ENCODE data around the gene EI24. TPM values are rescaled to one million over a fixed set of nuclear protein-coding genes. Genes with fewer than 3 reads are reported as not detected.
A peak's percentile ranks its signal among the peaks of the same experiment; 100 is the strongest.

EI24 gene
- total and polyA plus RNA-seq, 2 donors (not counting 1 experiment from before 2014, with no cell fraction given), result 94.6 to 180 TPM

DNA sequence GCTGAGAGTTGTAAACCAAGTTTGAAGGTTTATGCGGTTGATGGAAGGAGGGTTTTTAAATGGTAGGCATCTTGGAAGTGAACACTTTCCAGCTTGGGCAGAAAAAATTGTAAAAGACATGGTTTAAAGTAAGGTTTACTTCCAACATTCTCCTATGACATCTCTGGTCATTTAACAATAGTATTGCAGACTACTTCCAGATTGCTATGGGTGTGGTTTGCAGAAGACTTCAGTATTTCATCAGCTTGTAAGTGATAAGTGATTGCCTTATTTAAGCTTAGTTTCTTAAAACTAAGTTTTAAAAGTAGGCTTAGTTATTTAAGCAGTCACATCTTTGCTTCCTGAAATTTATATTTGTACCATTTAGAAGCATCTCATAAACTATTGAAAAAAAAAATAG lies 16.2 kb downstream of the EI24 start:
- H3K79me2 ChIP-seq (ENCODE audit: control insufficient read depth, insufficient read depth, low read length), result no peaks in the 10 kb centered on the region
- DNase-seq (ENCODE audit: low read depth in 2 of 2), result peak in 1 of 2 donors; percentile 11

DNA sequence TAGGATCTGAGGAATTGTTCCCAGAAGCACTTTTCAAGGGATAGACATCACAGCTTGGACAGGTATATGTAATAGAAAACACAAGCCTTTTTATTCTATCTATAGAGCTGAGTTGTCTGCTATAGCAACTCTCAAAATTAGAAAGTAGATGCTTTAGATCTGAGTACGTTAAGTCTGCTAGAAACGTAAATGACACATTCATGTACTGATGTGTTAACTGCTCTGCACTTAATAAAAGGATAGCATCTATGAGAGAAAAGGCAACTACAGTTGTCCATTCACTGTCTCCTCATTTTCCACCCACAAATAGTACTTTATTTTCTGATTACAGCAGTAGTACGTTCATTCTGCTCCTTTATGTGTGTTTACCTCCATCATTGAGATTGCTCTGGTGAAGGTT lies 17.3 kb downstream of the EI24 start:
- TF ChIP-seq, protein P1, sequence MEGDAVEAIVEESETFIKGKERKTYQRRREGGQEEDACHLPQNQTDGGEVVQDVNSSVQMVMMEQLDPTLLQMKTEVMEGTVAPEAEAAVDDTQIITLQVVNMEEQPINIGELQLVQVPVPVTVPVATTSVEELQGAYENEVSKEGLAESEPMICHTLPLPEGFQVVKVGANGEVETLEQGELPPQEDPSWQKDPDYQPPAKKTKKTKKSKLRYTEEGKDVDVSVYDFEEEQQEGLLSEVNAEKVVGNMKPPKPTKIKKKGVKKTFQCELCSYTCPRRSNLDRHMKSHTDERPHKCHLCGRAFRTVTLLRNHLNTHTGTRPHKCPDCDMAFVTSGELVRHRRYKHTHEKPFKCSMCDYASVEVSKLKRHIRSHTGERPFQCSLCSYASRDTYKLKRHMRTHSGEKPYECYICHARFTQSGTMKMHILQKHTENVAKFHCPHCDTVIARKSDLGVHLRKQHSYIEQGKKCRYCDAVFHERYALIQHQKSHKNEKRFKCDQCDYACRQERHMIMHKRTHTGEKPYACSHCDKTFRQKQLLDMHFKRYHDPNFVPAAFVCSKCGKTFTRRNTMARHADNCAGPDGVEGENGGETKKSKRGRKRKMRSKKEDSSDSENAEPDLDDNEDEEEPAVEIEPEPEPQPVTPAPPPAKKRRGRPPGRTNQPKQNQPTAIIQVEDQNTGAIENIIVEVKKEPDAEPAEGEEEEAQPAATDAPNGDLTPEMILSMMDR (conservative IDR thresholded peaks at IDR 0.05 in 1 of 2, IDR thresholded peaks at IDR 0.05 in 1 of 2; ENCODE audit: low read depth in 1 of 2, low read length in 2 of 2), result no peak
- TF ChIP-seq EZH2 (IDR thresholded peaks at IDR 0.05; ENCODE audit: low read length, missing control alignments), result no peak
- Histone ChIP-seq H3K27ac (ENCODE audit: insufficient read depth, low read length) (no peak overlapping the region), H4K20me1 (ENCODE audit: control insufficient read depth, extremely low read depth, insufficient read depth, low read length) (no peaks in the 10 kb centered on the region), H3K9me3 (ENCODE audit: control insufficient read depth, insufficient read depth, low read depth, low read length) (no peaks in the 10 kb centered on the region), H3K4me1 (ENCODE audit: control insufficient read depth, extremely low read depth, insufficient read depth, low read length) (no peaks in the 10 kb centered on the region), H3K36me3 (ENCODE audit: control insufficient read depth, insufficient read depth, low read length) (peaks cover 2% of the 10 kb centered on the region), H3K79me2 (ENCODE audit: control insufficient read depth, insufficient read depth, low read length) (no peaks in the 10 kb centered on the region), H2AFZ (ENCODE audit: low read length) (no peak overlapping the region), H3K4me3 (replicated peaks in 1 of 4; ENCODE audit: control extremely low read depth in 1 of 4, insufficient read depth in 1 of 4, low read depth in 3 of 4, low read length in 4 of 4) (no peak overlapping the region), H3K27me3 (ENCODE audit: control insufficient read depth, insufficient read depth, low read length) (no peaks in the 10 kb centered on the region), H3K4me2 (ENCODE audit: extremely low read depth, insufficient read depth, low read length) (no peak overlapping the region), H3K9ac (ENCODE audit: insufficient read depth, low read length) (no peak overlapping the region)
- no peak for DNase-seq (ENCODE audit: low read depth in 2 of 2)

More for the DNA sequence above, 16.2 kb downstream of the EI24 start:
- Histone ChIP-seq H3K36me3 (ENCODE audit: control insufficient read depth, insufficient read depth, low read length) (peaks cover 2% of the 10 kb centered on the region), H3K27ac (ENCODE audit: insufficient read depth, low read length) (no peak overlapping the region), H3K4me2 (ENCODE audit: extremely low read depth, insufficient read depth, low read length) (no peak overlapping the region), H4K20me1 (ENCODE audit: control insufficient read depth, extremely low read depth, insufficient read depth, low read length) (no peaks in the 10 kb centered on the region), H3K9ac (ENCODE audit: insufficient read depth, low read length) (no peak overlapping the region), H2AFZ (ENCODE audit: low read length) (no peak overlapping the region), H3K4me1 (ENCODE audit: control insufficient read depth, extremely low read depth, insufficient read depth, low read length) (no peaks in the 10 kb centered on the region), H3K27me3 (ENCODE audit: control insufficient read depth, insufficient read depth, low read length) (no peaks in the 10 kb centered on the region), H3K4me3 (replicated peaks in 1 of 4; ENCODE audit: control extremely low read depth in 1 of 4, insufficient read depth in 1 of 4, low read depth in 3 of 4, low read length in 4 of 4) (no peak overlapping the region), H3K9me3 (ENCODE audit: control insufficient read depth, insufficient read depth, low read depth, low read length) (no peaks in the 10 kb centered on the region)
- no peak for TF ChIP-seq EZH2 (IDR thresholded peaks at IDR 0.05; ENCODE audit: low read length, missing control alignments)
- TF ChIP-seq, protein P1 (conservative IDR thresholded peaks at IDR 0.05 in 1 of 2, IDR thresholded peaks at IDR 0.05 in 1 of 2; ENCODE audit: low read depth in 1 of 2, low read length in 2 of 2), result no peak

DNA sequence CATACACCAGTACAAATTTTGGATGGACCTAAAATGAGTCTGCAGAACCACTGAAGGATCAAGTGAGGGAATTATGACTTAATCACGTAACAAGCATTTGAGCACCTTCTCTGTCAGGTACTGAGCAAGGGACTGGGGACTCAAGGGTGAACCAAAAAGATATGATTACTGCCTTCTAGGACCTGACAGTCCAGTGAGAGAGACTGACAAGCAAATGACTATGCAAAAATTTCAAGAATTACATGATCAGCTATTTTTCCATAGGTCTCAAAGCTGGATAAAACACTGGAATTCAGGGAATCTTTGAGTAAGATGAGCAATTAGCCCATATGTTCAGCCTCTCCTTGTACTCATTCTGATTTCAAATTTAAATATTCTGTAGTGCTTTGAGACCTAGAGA lies 18.2 kb downstream of the EI24 start:
- no peak overlapping the region for H3K27ac ChIP-seq (ENCODE audit: insufficient read depth, low read length)
- H3K79me2 ChIP-seq (ENCODE audit: control insufficient read depth, insufficient read depth, low read length), result no peaks in the 10 kb centered on the region
- TF ChIP-seq, protein P1 (conservative IDR thresholded peaks at IDR 0.05 in 1 of 2, IDR thresholded peaks at IDR 0.05 in 1 of 2; ENCODE audit: low read depth in 1 of 2, low read length in 2 of 2), result no peak
- TF ChIP-seq EZH2 (IDR thresholded peaks at IDR 0.05; ENCODE audit: low read length, missing control alignments), result no peak

More for the DNA sequence above, 18.2 kb downstream of the EI24 start:
- H3K9me3 ChIP-seq (ENCODE audit: control insufficient read depth, insufficient read depth, low read depth, low read length), result no peaks in the 10 kb centered on the region
- H3K4me1 ChIP-seq (ENCODE audit: control insufficient read depth, extremely low read depth, insufficient read depth, low read length), result no peaks in the 10 kb centered on the region
- no peak overlapping the region for H3K4me3 ChIP-seq (replicated peaks in 1 of 4; ENCODE audit: control extremely low read depth in 1 of 4, insufficient read depth in 1 of 4, low read depth in 3 of 4, low read length in 4 of 4)
- H3K9ac ChIP-seq (ENCODE audit: insufficient read depth, low read length), result no peak overlapping the region
- H3K27me3 ChIP-seq (ENCODE audit: control insufficient read depth, insufficient read depth, low read length), result no peaks in the 10 kb centered on the region
- DNase-seq (ENCODE audit: low read depth in 2 of 2), result no peak
- no peaks in the 10 kb centered on the region for H4K20me1 ChIP-seq (ENCODE audit: control insufficient read depth, extremely low read depth, insufficient read depth, low read length)
- H3K4me2 ChIP-seq (ENCODE audit: extremely low read depth, insufficient read depth, low read length), result no peak overlapping the region
- H3K36me3 ChIP-seq (ENCODE audit: control insufficient read depth, insufficient read depth, low read length), result peaks cover 2% of the 10 kb centered on the region
- no peak overlapping the region for H2AFZ ChIP-seq (ENCODE audit: low read length)
